HL-60/S4 (cell line): ENCODE measurements around the gene PRRT3.
"Not testable (repeated sequence)": the region's sequence is repeated elsewhere in the genome, so short reads cannot be mapped to it uniquely, and the experiment has no call there.

ENCODE experiments used
- in situ Hi-C: fragments of 300-500 bp; cut with MboI; formaldehyde crosslinking; loops from 2 replicates; pipeline ENCODE4 v1.14.3; 2022; ENCODE audit warnings: low sequenced_read_pairs

PRRT3 gene

GRCh38 chr3:9918261-9919038 lies 33.8 kb downstream of the PRRT3 start:
- in situ Hi-C loops: no loop called here

- in situ Hi-C loops: no loop called here
These were observed 34.4 kb downstream of the PRRT3 start for GRCh38 chr3:9917820-9918219.

- in situ Hi-C loops: no loop called here
These were observed 35.2 kb downstream of the PRRT3 start, which contains the start of gene IL17RC for GRCh38 chr3:9916734-9917680. TSS of gene IL17RC (plus strand) at chr3:9917098. CDS start at chr3:9917316, 218 bp downstream.

- in situ Hi-C loops: no loop called here
These were observed 35.9 kb downstream of the PRRT3 start for GRCh38 chr3:9916346-9916733.

GRCh38 chr3:9915254-9916141 lies 36.7 kb downstream of the PRRT3 start:
- in situ Hi-C loops: no loop called here

GRCh38 chr3:9914559-9915253 lies 37.5 kb downstream of the PRRT3 start:
- in situ Hi-C loops: no loop called here

GRCh38 chr3:9914011-9914410 lies 38.2 kb downstream of the PRRT3 start:
- in situ Hi-C loops: no loop called here

GRCh38 chr3:9913601-9914000 lies 38.6 kb downstream of the PRRT3 start:
- in situ Hi-C loops: no loop called here

- in situ Hi-C loops: no loop called here
These were observed 39.8 kb downstream of the PRRT3 start for GRCh38 chr3:9912294-9912935.

- in situ Hi-C loops: no loop called here
These were observed 40.3 kb downstream of the PRRT3 start for GRCh38 chr3:9911863-9912262.

GRCh38 chr3:9909221-9910013 lies 42.8 kb downstream of the PRRT3 start:
- in situ Hi-C loops: no loop called here

- in situ Hi-C loops: no loop called here
These were observed 43.9 kb downstream of the PRRT3 start for GRCh38 chr3:9908286-9908685.

- in situ Hi-C loops: no loop called here
These were observed 45.7 kb downstream of the PRRT3 start for GRCh38 chr3:9906480-9906879.

- in situ Hi-C loops: no loop called here
These were observed 48.3 kb downstream of the PRRT3 start for GRCh38 chr3:9903904-9904303.

- in situ Hi-C loops: no loop called here
These were observed 49.0 kb downstream of the PRRT3 start for GRCh38 chr3:9903238-9903624.

GRCh38 chr3:9902372-9903237 lies 49.6 kb downstream of the PRRT3 start, which contains the start of gene IL17RE:
TSS of gene IL17RE (plus strand) at chr3:9902848. CDS start at chr3:9902933, 85 bp downstream.
- in situ Hi-C loops: no loop called here

- in situ Hi-C loops: no loop called here
These were observed 50.2 kb downstream of the PRRT3 start for GRCh38 chr3:9901967-9902366.

- in situ Hi-C loops: not testable (repeated sequence)
These were observed 51.2 kb downstream of the PRRT3 start for GRCh38 chr3:9900965-9901415.
